SK-N-SH (cell line): Measurements from ENCODE around the gene ELP4. TPM values are rescaled to one million over a fixed set of nuclear protein-coding genes. Genes with fewer than 3 reads are reported as not detected.

Source experiments
- CTCF ChIA-PET: fragments of 300-600, 350-600 bp; formaldehyde crosslinking; extraction: SDS; loops from one replicate; lab custom pipeline; 2021; lab: Yijun Ruan, JAX
- POLR2A ChIA-PET: fragments of 350-600 bp; sonication (Branson Sonifier 250); formaldehyde crosslinking; extraction: SDS; loops from one replicate; lab custom pipeline; 2020; ENCODE audit warnings: antibody characterized with exemption, inconsistent platforms; lab: Yijun Ruan, JAX
- DNase-seq: peaks from one replicate; pipeline ENCODE4 v3.0.0; 2012
- H2AFZ ChIP-seq: fragments of 200-600 bp; sonication (generic); 2 replicates; pipeline ENCODE4 v1.8.1; 2016; ENCODE audit warnings: antibody characterized with exemption, mild to moderate bottlenecking, low read depth
- H3F3A ChIP-seq: fragments of 200-600 bp; sonication (generic); replicated peaks from 2 replicates; pipeline ENCODE3; 2016; ENCODE audit warnings: antibody characterized with exemption, mild to moderate bottlenecking; ENCODE audit not compliant: insufficient read depth
- H3K27ac ChIP-seq, 2 experiments: fragments of 200-500 bp in 1 of 2; fragments of 200-600 bp in 1 of 2; sonication (Bioruptor generic) in 1 of 2; sonication (generic), shearing (Covaris generic) in 1 of 2; 2 replicates each; pipeline versions ENCODE4 v1.5.1 to v1.6.1; 2014 to 2016; ENCODE audit warnings: low read depth in 2 of 2, inconsistent platforms in 1 of 2, low read length in 1 of 2, mild to moderate bottlenecking in 1 of 2, mixed read lengths in 1 of 2
- H3K27me3 ChIP-seq: fragments of 200-600 bp; sonication (generic), shearing (Covaris generic); 2 replicates; pipeline ENCODE4 v1.6.1; 2016; ENCODE audit warnings: mixed run types; ENCODE audit not compliant: insufficient read depth
- H3K36me3 ChIP-seq, 2 experiments: fragments of 200-500 bp in 1 of 2; fragments of 200-600 bp in 1 of 2; sonication (Bioruptor generic) in 1 of 2; sonication (generic) in 1 of 2; replicated peaks in 1 of 2; 2 replicates each; pipeline versions ENCODE3 to v1.5.1; 2014 to 2016; ENCODE audit warnings: low read length in 1 of 2, mild to moderate bottlenecking in 1 of 2; ENCODE audit not compliant: insufficient read depth in 2 of 2, control insufficient read depth in 1 of 2
- H3K4me1 ChIP-seq, 2 experiments: fragments of 200-500 bp in 1 of 2; fragments of 200-600 bp in 1 of 2; sonication (Bioruptor generic) in 1 of 2; sonication (generic), shearing (Covaris generic) in 1 of 2; 2 replicates each; pipeline versions ENCODE4 v1.5.1 to v1.6.1; 2014 to 2016; ENCODE audit warnings: low read depth in 1 of 2, low read length in 1 of 2, mixed run types in 1 of 2; ENCODE audit not compliant: insufficient read depth in 2 of 2, control insufficient read depth in 1 of 2
- H3K4me2 ChIP-seq: fragments of 200-600 bp; sonication (generic), shearing (Covaris generic); 2 replicates; pipeline ENCODE4 v1.6.1; 2017; ENCODE audit warnings: mixed run types
- H3K4me3 ChIP-seq, 2 experiments: fragments of 200-500 bp in 1 of 2; fragments of 200-600 bp in 1 of 2; sonication (Bioruptor generic) in 1 of 2; sonication (generic), shearing (Covaris generic) in 1 of 2; 2 replicates each; pipeline versions ENCODE4 v1.5.1 to v1.8.1; 2014 to 2016; ENCODE audit warnings: low read depth in 2 of 2, inconsistent platforms in 1 of 2, low read length in 1 of 2, mild to moderate bottlenecking in 1 of 2, mixed read lengths in 1 of 2, moderate library complexity in 1 of 2
- H3K79me2 ChIP-seq: fragments of 200-600 bp; sonication (generic); 2 replicates; pipeline ENCODE4 v1.8.1; 2017; ENCODE audit warnings: mild to moderate bottlenecking; ENCODE audit not compliant: insufficient read depth
- H3K9ac ChIP-seq: fragments of 200-600 bp; sonication (generic); 2 replicates; pipeline ENCODE4 v1.6.1; 2017; ENCODE audit warnings: mixed run types
- H3K9me2 ChIP-seq: fragments of 200-600 bp; sonication (generic); 2 replicates; pipeline ENCODE4 v1.6.1; 2017; ENCODE audit warnings: mixed run types
- H3K9me3 ChIP-seq: fragments of 200-600 bp; sonication (generic); 2 replicates; pipeline ENCODE4 v1.6.1; 2017; ENCODE audit warnings: mixed run types, mild to moderate bottlenecking, moderate library complexity
- H4K20me1 ChIP-seq: fragments of 200-600 bp; sonication (generic); 2 replicates; pipeline ENCODE4 v1.6.1; 2017; ENCODE audit warnings: mild to moderate bottlenecking, mixed run types; ENCODE audit not compliant: insufficient read depth
- CHD2 ChIP-seq: fragments of 150-350 bp; IDR thresholded peaks from 2 replicates; pipeline ENCODE4 v1.6.1; 2018; ENCODE audit warnings: low read length; ENCODE audit not compliant: partially characterized antibody
- ELF1 ChIP-seq: IDR thresholded peaks from 2 replicates; pipeline ENCODE4 v1.4.0; 2012
- EZH2phosphoT487 ChIP-seq: fragments of 200-600 bp; sonication (generic); IDR thresholded peaks from 2 replicates; pipeline ENCODE4 v1.6.1; 2017; ENCODE audit warnings: low read depth, mixed run types, mild to moderate bottlenecking, antibody characterized with exemption, moderate library complexity, borderline replicate concordance
- GABPA ChIP-seq: IDR thresholded peaks from 2 replicates; pipeline ENCODE4 v1.4.0; 2012; ENCODE audit warnings: low read depth, mild to moderate bottlenecking
- MXI1 ChIP-seq: IDR thresholded peaks from 2 replicates; pipeline ENCODE4 v1.6.1; 2012; ENCODE audit warnings: mild to moderate bottlenecking, low read depth, low read length, improper control_type of control experiment
- POLR2AphosphoS5 ChIP-seq: IDR thresholded peaks from 2 replicates; pipeline ENCODE4 v1.6.1; 2012; ENCODE audit warnings: low read depth, low read length
- RAD21 ChIP-seq: IDR thresholded peaks from 2 replicates; pipeline ENCODE4 v1.6.1; 2012; ENCODE audit warnings: mild to moderate bottlenecking, low read length
- REST ChIP-seq: IDR thresholded peaks from 2 replicates; pipeline ENCODE4 v1.6.1; 2012; ENCODE audit warnings: mild to moderate bottlenecking, low read depth, low read length, moderate library complexity
- RFX5 ChIP-seq: IDR thresholded peaks from 2 replicates; pipeline ENCODE4 v1.6.1; 2012; ENCODE audit warnings: mild to moderate bottlenecking, improper control_type of control experiment, low read length
- RXRA ChIP-seq: IDR thresholded peaks from 2 replicates; pipeline ENCODE4 v1.4.0; 2012; ENCODE audit warnings: low read depth, mild to moderate bottlenecking, borderline replicate concordance
- SMC3 ChIP-seq: IDR thresholded peaks from 2 replicates; pipeline ENCODE4 v1.6.1; 2012; ENCODE audit warnings: low read depth, low read length, improper control_type of control experiment
- USF1 ChIP-seq: IDR thresholded peaks from 2 replicates; pipeline ENCODE4 v1.4.0; 2012; ENCODE audit warnings: low read depth, borderline replicate concordance
- ZBTB33 ChIP-seq: IDR thresholded peaks from 2 replicates; pipeline ENCODE4 v1.4.0; 2012; ENCODE audit warnings: low read depth, borderline replicate concordance
- WGBS: methylation state at CpG from one replicate; pipeline ENCODE4 v1.1.6; 2017; ENCODE audit warnings: low lambda C conversion rate; 5-methylcytosine and 5-hydroxymethylcytosine counted together
- polyA plus RNA-seq, 3 experiments: library from polyadenylated mRNA; depleted of rRNA; stranded (reverse); fragments of >200 nt; gene quantifications; 2 replicates each; pipeline ENCODE4 v1.2.3, GENCODE V29; 2012
- TF ChIP-seq, protein P1 (sequence below): IDR thresholded peaks from 2 replicates; pipeline ENCODE4; 2012
- TF ChIP-seq, protein P2 (sequence below): fragments of 150-350 bp; IDR thresholded peaks from 2 replicates; pipeline ENCODE4 v1.6.1; 2016; ENCODE audit warnings: mild to moderate bottlenecking, low read depth, low read length

ELP4 gene
- polyA plus RNA-seq, 1 of the 3 experiments (the other 2 are of a cell fraction), result 7.0 TPM

DNA sequence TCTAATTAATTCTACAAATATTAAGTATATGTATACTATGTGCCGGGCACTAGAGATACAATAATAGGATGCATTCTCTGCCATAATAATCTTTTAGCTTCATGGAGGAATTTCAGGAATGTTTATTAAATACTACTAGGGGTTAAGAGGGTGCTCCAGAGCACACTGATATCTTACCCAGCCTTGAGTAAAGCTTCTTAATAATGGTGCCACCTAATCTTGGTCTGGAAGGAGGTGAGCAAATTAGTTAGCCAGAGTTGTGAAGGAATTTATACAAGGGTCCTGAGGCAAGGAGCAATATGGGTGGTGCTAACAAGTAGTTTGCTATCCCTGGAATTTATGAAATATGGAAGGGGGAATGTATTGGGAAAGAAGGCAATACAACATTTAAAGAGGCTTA lies 21.7 kb downstream of the ELP4 start:
- no peak overlapping the region for H3K4me2 ChIP-seq
- H3K4me1 ChIP-seq, result no peaks in the 10 kb centered on the region
- no peak overlapping the region for H3K27ac ChIP-seq
- ChIA-PET CTCF (interaction anchor here (1.0 kb wide), 1 partner anchor 17 kb away, joined by 3 read pairs; no protein-coding TSS in a partner anchor), POLR2A (no interaction called here)
- H3K9me2 ChIP-seq, result no peaks in the 10 kb centered on the region
- TF ChIP-seq RFX5 (no peak), GABPA (no peak), USF1 (no peak), MXI1 (no peak)
- TF ChIP-seq, protein P1, sequence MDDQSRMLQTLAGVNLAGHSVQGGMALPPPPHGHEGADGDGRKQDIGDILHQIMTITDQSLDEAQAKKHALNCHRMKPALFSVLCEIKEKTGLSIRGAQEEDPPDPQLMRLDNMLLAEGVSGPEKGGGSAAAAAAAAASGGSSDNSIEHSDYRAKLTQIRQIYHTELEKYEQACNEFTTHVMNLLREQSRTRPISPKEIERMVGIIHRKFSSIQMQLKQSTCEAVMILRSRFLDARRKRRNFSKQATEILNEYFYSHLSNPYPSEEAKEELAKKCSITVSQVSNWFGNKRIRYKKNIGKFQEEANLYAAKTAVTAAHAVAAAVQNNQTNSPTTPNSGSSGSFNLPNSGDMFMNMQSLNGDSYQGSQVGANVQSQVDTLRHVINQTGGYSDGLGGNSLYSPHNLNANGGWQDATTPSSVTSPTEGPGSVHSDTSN, result no peak
- H3K27me3 ChIP-seq, result no peaks in the 10 kb centered on the region
- H3F3A ChIP-seq, result no peaks in the 10 kb centered on the region
- H3K79me2 ChIP-seq, result no peaks in the 10 kb centered on the region
- no peak overlapping the region for H3K9ac ChIP-seq
- no peak overlapping the region for H2AFZ ChIP-seq
- 92% methylated on average over 1 of the region's 1 CpG for WGBS
- H4K20me1 ChIP-seq, result no peaks in the 10 kb centered on the region
- no peaks in the 10 kb centered on the region for H3K36me3 ChIP-seq
- H3K4me3 ChIP-seq, result no peak overlapping the region
- no peak for DNase-seq
- H3K9me3 ChIP-seq, result no peaks in the 10 kb centered on the region

DNA sequence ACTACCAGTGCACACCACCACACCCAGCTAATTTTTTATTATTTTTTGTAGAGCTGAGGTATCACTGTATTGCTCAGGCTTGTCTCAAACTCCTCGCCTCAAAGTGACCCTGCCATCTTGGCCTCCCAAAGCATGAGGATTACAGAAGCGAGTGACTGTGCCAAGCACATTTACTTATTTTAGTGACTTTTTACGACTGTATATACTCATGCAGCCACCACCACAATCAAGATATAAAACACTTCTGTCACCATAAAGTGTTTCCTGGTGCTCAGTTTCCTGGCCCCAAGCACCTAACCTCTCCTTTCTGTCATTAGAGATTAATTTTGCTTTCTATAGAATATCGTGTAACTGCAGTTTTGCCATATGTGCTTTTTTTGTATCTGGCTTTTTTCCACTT lies 25.9 kb downstream of the ELP4 start:
- POLR2A ChIA-PET, result no interaction called here
- no peak for TF ChIP-seq EZH2phosphoT487
- TF ChIP-seq RXRA, result no peak
- TF ChIP-seq RAD21, result no peak
- no peak for TF ChIP-seq POLR2AphosphoS5
- no peak for TF ChIP-seq CHD2
- no peak for TF ChIP-seq ZBTB33
- TF ChIP-seq, protein P2, sequence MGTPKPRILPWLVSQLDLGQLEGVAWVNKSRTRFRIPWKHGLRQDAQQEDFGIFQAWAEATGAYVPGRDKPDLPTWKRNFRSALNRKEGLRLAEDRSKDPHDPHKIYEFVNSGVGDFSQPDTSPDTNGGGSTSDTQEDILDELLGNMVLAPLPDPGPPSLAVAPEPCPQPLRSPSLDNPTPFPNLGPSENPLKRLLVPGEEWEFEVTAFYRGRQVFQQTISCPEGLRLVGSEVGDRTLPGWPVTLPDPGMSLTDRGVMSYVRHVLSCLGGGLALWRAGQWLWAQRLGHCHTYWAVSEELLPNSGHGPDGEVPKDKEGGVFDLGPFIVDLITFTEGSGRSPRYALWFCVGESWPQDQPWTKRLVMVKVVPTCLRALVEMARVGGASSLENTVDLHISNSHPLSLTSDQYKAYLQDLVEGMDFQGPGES, result no peak
- no peak for TF ChIP-seq SMC3
- no peak for TF ChIP-seq ELF1
- no peak for TF ChIP-seq REST
- Histone ChIP-seq H3K9ac (no peak overlapping the region), H3F3A (no peaks in the 10 kb centered on the region), H3K27ac (no peak overlapping the region), H3K36me3 (no peaks in the 10 kb centered on the region), H3K4me2 (no peak overlapping the region), H3K79me2 (no peaks in the 10 kb centered on the region), H3K4me3 (no peak overlapping the region), H3K9me2 (no peaks in the 10 kb centered on the region), H4K20me1 (no peaks in the 10 kb centered on the region), H3K4me1 (no peaks in the 10 kb centered on the region), H3K27me3 (no peaks in the 10 kb centered on the region), H3K9me3 (no peaks in the 10 kb centered on the region), H2AFZ (no peak overlapping the region)
- no peak for DNase-seq
- WGBS, result 91% methylated on average over 4 of the region's 4 CpGs
- CTCF ChIA-PET, result interaction anchor here (1.2 kb wide), 1 partner anchor 11 kb away, joined by 3 read pairs; no protein-coding TSS in a partner anchor
